SK-N-SH treated with all-trans-retinoic acid at 6 μM for 48 hours (cell line): Measurements from ENCODE around the gene PARP2.

Experiments
- ATAC-seq: fragments of 200-7000 bp; cut with Tn5 transposase; 3 replicates; pipeline ENCODE4 v1.9.1; 2020; ENCODE audit warnings: mild to moderate bottlenecking, moderate library complexity
- ARNTL ChIP-seq: fragments of 450-650 bp; formaldehyde crosslinking; IDR thresholded peaks from 2 replicates; pipeline ENCODE4 v1.5.0; 2020; ENCODE audit warnings: low read depth, mild to moderate bottlenecking, moderate library complexity, borderline replicate concordance
- BACH2 ChIP-seq: fragments of 250-450 bp; sonication (Bioruptor Pico); IDR thresholded peaks from 2 replicates; pipeline ENCODE4 v1.9.0; 2021; ENCODE audit warnings: mild to moderate bottlenecking, borderline replicate concordance
- CREB5 ChIP-seq: fragments of 250-450 bp; sonication (Bioruptor Pico); IDR thresholded peaks from 2 replicates; pipeline ENCODE4 v1.5.1; 2020; ENCODE audit warnings: low read depth, mild to moderate bottlenecking, moderate library complexity
- CSDC2 ChIP-seq: fragments of 250-450 bp; sonication (Bioruptor Pico); IDR thresholded peaks from 2 replicates; pipeline ENCODE4 v1.5.0; 2020; ENCODE audit warnings: mild to moderate bottlenecking, moderate library complexity
- CSRNP3 ChIP-seq: fragments of 250-450 bp; sonication (Bioruptor Pico); IDR thresholded peaks from 2 replicates; pipeline ENCODE4 v1.5.1; 2021; ENCODE audit warnings: mild to moderate bottlenecking, moderate library complexity
- ESRRG ChIP-seq: fragments of 250-450 bp; sonication (Bioruptor Pico); IDR thresholded peaks from 2 replicates; pipeline ENCODE4 v1.6.1; 2021; ENCODE audit warnings: mild to moderate bottlenecking
- GLIS3 ChIP-seq: fragments of 250-450 bp; sonication (Bioruptor Pico); IDR thresholded peaks from 2 replicates; pipeline ENCODE4 v1.5.0; 2020; ENCODE audit warnings: mild to moderate bottlenecking, moderate library complexity
- ISL1 ChIP-seq: fragments of 250-450 bp; sonication (Bioruptor Pico); IDR thresholded peaks from 2 replicates; pipeline ENCODE4 v2.1.2; 2022; ENCODE audit warnings: mild to moderate bottlenecking, moderate library complexity
- OSR1 ChIP-seq: fragments of 250-450 bp; sonication (Bioruptor Pico); IDR thresholded peaks from 2 replicates; pipeline ENCODE4 v1.8.0; 2022; ENCODE audit warnings: moderate library complexity, mild to moderate bottlenecking, inconsistent platforms
- PATZ1 ChIP-seq: fragments of 250-450 bp; sonication (Bioruptor Pico); IDR thresholded peaks from 2 replicates; pipeline ENCODE4 v1.8.0; 2020; ENCODE audit warnings: mild to moderate bottlenecking, moderate library complexity, borderline replicate concordance
- POU6F1 ChIP-seq: fragments of 250-450 bp; sonication (Bioruptor Pico); IDR thresholded peaks from 2 replicates; pipeline ENCODE4 v1.8.0; 2021; ENCODE audit warnings: low read depth, mild to moderate bottlenecking, moderate library complexity, borderline replicate concordance
- PPARA ChIP-seq: fragments of 250-450 bp; sonication (Bioruptor Pico); IDR thresholded peaks from 2 replicates; pipeline ENCODE4 v1.5.0; 2020; ENCODE audit warnings: mild to moderate bottlenecking, borderline replicate concordance
- RARB ChIP-seq: fragments of 250-450 bp; sonication (Bioruptor Pico); IDR thresholded peaks from 2 replicates; pipeline ENCODE4 v1.8.0; 2021; ENCODE audit warnings: mild to moderate bottlenecking, moderate library complexity
- SNAI2 ChIP-seq: fragments of 250-450 bp; sonication (Bioruptor Pico); IDR thresholded peaks from 2 replicates; pipeline ENCODE4 v1.5.0; 2020; ENCODE audit warnings: mild to moderate bottlenecking, moderate library complexity
- TSHZ2 ChIP-seq: fragments of 250-450 bp; sonication (Bioruptor Pico); IDR thresholded peaks from 2 replicates; pipeline ENCODE4 v1.5.0; 2020; ENCODE audit warnings: mild to moderate bottlenecking, moderate library complexity
- ZC3H10 ChIP-seq: fragments of 250-450 bp; sonication (Bioruptor Pico); IDR thresholded peaks from 2 replicates; pipeline ENCODE4 v1.5.1; 2021; ENCODE audit warnings: mild to moderate bottlenecking, moderate library complexity
- ZFP3 ChIP-seq: fragments of 250-450 bp; sonication (Bioruptor Pico); IDR thresholded peaks from 2 replicates; pipeline ENCODE4 v1.5.0; 2020; ENCODE audit warnings: mild to moderate bottlenecking, moderate library complexity
- ZFP30 ChIP-seq: fragments of 450-650 bp; formaldehyde crosslinking; IDR thresholded peaks from 2 replicates; pipeline ENCODE4 v1.5.0; 2022; ENCODE audit warnings: mild to moderate bottlenecking, moderate library complexity
- ZNF565 ChIP-seq: fragments of 450-650 bp; formaldehyde crosslinking; conservative IDR thresholded peaks from 2 replicates; pipeline ENCODE4 v1.5.0; 2020; ENCODE audit warnings: low read depth, mild to moderate bottlenecking, moderate library complexity
- ZNF70 ChIP-seq: fragments of 450-650 bp; formaldehyde crosslinking; IDR thresholded peaks from 2 replicates; pipeline ENCODE4 v1.5.0; 2020; ENCODE audit warnings: mild to moderate bottlenecking, moderate library complexity
- ZNF8 ChIP-seq: fragments of 450-650 bp; formaldehyde crosslinking; IDR thresholded peaks from 2 replicates; pipeline ENCODE4 v1.5.0; 2020; ENCODE audit warnings: mild to moderate bottlenecking, moderate library complexity

Gene PARP2

GRCh38 chr14:20384321-20384720 is 40.9 kb downstream of the PARP2 start:
- TF ChIP-seq RARB = no peak
- TF ChIP-seq ZNF8 (CRISPR knock-in tag) = no peak
- no peak for TF ChIP-seq CSDC2 (CRISPR knock-in tag)
- TF ChIP-seq ZNF565 (CRISPR knock-in tag) = no peak
- TF ChIP-seq SNAI2 (CRISPR knock-in tag) = no peak
- no peak for ATAC-seq

- no peak for ATAC-seq
- TF ChIP-seq BACH2 (CRISPR knock-in tag) = no peak
- no peak for TF ChIP-seq OSR1 (CRISPR knock-in tag)
- TF ChIP-seq CSRNP3 (CRISPR knock-in tag) = no peak
- no peak for TF ChIP-seq ZFP30 (CRISPR knock-in tag)
- TF ChIP-seq POU6F1 (CRISPR knock-in tag) = no peak
- TF ChIP-seq ARNTL (CRISPR knock-in tag) = no peak
Observed at GRCh38 chr14:20384886-20385285, 41.5 kb downstream of the PARP2 start.

GRCh38 chr14:20386276-20386855 is 42.9 kb downstream of the PARP2 start:
- TF ChIP-seq POU6F1 (CRISPR knock-in tag) (no peak), GLIS3 (no peak), ISL1 (CRISPR knock-in tag) (no peak), RARB (no peak)
- ATAC-seq = no peak

GRCh38 chr14:20387576-20387975 is 44.1 kb downstream of the PARP2 start:
- TF ChIP-seq ZC3H10 = no peak
- TF ChIP-seq ISL1 (CRISPR knock-in tag) = no peak
- no peak for TF ChIP-seq RARB
- TF ChIP-seq ZNF70 (CRISPR knock-in tag) = no peak
- TF ChIP-seq CREB5 (CRISPR knock-in tag) = no peak
- no peak for TF ChIP-seq BACH2 (CRISPR knock-in tag)
- TF ChIP-seq PATZ1 (CRISPR knock-in tag) = no peak
- no peak for TF ChIP-seq TSHZ2 (CRISPR knock-in tag)
- no peak for TF ChIP-seq ZNF565 (CRISPR knock-in tag)
- no peak for TF ChIP-seq SNAI2 (CRISPR knock-in tag)
- no peak for TF ChIP-seq PPARA (CRISPR knock-in tag)
- no peak for TF ChIP-seq ESRRG (CRISPR knock-in tag)
- no peak for TF ChIP-seq CSDC2 (CRISPR knock-in tag)
- no peak for TF ChIP-seq OSR1 (CRISPR knock-in tag)
- TF ChIP-seq GLIS3 = no peak
- no peak for TF ChIP-seq CSRNP3 (CRISPR knock-in tag)
- TF ChIP-seq ARNTL (CRISPR knock-in tag) = no peak
- no peak for TF ChIP-seq ZFP3 (CRISPR knock-in tag)
- TF ChIP-seq, all 23 proteins: peak for 0
- no peak for ATAC-seq
